DOHH2 (cell line): ENCODE results near the gene IQCB1.

ENCODE experiments used
- EZH2phosphoT487 ChIP-seq: fragments of 200-600 bp; sonication (generic); IDR thresholded peaks from 2 replicates; pipeline ENCODE4 v1.6.1; 2017; ENCODE audit warnings: borderline replicate concordance, mild to moderate bottlenecking, antibody characterized with exemption, low read length, moderate library complexity, mixed read lengths
- TF ChIP-seq, protein P1 (sequence below): fragments of 200-600 bp; sonication (generic); IDR thresholded peaks from one replicate; pipeline ENCODE4 v1.5.1; 2014; ENCODE audit warnings: antibody characterized with exemption, mild to moderate bottlenecking, low read depth, low read length; ENCODE audit not compliant: poor library complexity, severe bottlenecking

DNA sequence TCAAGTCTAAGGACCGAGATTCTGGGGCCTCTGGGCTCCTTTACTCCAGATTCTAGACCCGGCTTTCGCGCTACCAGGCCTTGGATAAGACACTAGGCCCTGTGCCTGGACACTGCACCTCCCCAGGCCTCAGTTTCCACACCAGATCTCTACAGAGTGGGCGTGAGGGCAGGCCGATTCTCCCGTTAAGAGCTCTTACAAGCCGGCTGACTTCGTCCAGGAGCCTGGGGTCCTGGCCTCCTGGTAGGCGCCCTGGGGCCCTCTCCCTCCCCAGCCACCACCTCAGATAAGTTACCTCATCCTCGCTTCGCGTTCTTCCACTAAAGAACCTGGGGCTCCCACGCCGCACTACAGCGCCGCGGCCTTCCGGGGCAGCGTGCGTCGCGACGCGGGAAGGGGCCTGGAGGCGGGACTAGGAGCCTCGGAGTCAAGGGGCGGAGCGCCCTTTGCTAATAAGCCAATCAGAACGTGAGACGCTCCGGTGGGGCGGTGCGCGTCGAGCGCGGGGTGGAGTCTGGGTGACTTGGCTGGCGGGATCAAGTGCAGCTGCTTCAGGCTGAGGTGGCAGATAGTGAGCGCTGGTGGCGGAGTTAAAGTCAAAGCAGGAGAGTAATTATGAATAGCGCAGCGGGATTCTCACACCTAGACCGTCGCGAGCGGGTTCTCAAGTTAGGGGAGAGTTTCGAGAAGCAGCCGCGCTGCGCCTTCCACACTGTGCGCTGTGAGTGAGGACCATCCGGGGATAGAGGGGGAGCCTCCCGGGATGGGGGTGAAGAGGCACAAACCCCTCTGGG, at the start of gene IQCB1, which contains the start of gene EAF2:
- TF ChIP-seq, protein P1, sequence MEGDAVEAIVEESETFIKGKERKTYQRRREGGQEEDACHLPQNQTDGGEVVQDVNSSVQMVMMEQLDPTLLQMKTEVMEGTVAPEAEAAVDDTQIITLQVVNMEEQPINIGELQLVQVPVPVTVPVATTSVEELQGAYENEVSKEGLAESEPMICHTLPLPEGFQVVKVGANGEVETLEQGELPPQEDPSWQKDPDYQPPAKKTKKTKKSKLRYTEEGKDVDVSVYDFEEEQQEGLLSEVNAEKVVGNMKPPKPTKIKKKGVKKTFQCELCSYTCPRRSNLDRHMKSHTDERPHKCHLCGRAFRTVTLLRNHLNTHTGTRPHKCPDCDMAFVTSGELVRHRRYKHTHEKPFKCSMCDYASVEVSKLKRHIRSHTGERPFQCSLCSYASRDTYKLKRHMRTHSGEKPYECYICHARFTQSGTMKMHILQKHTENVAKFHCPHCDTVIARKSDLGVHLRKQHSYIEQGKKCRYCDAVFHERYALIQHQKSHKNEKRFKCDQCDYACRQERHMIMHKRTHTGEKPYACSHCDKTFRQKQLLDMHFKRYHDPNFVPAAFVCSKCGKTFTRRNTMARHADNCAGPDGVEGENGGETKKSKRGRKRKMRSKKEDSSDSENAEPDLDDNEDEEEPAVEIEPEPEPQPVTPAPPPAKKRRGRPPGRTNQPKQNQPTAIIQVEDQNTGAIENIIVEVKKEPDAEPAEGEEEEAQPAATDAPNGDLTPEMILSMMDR = peak; percentile 18
- no peak for TF ChIP-seq EZH2phosphoT487
